Smooth muscle cell (in vitro differentiated cells): Measurements from ENCODE around the gene STUM. TPM values are rescaled to one million over a fixed set of nuclear protein-coding genes. Genes with fewer than 3 reads are reported as not detected.
A peak's percentile ranks its signal among the peaks of the same experiment; 100 is the strongest.

Experiments used
- DNase-seq: peaks from one replicate; lab custom pipeline; 2025; ENCODE audit not compliant: unreplicated experiment; lab: John Stamatoyannopoulos, UW
- H2AFZ ChIP-seq: fragments of 200-600 bp; sonication (generic); 2 replicates; pipeline ENCODE4 v1.6.0; 2016; ENCODE audit warnings: antibody characterized with exemption, low read depth, mild to moderate bottlenecking
- H3F3A ChIP-seq: fragments of 200-600 bp; sonication (generic); 2 replicates; pipeline ENCODE4 v1.6.0; 2017; ENCODE audit warnings: antibody characterized with exemption, low read depth
- H3K27ac ChIP-seq: fragments of 200-600 bp; sonication (generic); 2 replicates; pipeline ENCODE4 v1.5.1; 2016; ENCODE audit warnings: low read depth, mild to moderate bottlenecking
- H3K27me3 ChIP-seq: fragments of 200-600 bp; sonication (generic); 2 replicates; pipeline ENCODE4 v1.6.1; 2016; ENCODE audit warnings: low read depth, mild to moderate bottlenecking
- H3K36me3 ChIP-seq: fragments of 200-600 bp; sonication (generic); 2 replicates; pipeline ENCODE4 v1.5.1; 2016; ENCODE audit warnings: low read depth
- H3K4me1 ChIP-seq: fragments of 200-600 bp; sonication (generic); 2 replicates; pipeline ENCODE4 v1.5.1; 2016; ENCODE audit warnings: low read depth
- H3K4me2 ChIP-seq: fragments of 200-600 bp; sonication (generic); 2 replicates; pipeline ENCODE4 v1.6.0; 2016; ENCODE audit warnings: mild to moderate bottlenecking
- H3K4me3 ChIP-seq: fragments of 200-600 bp; sonication (generic); 2 replicates; pipeline ENCODE4 v1.5.1; 2016; ENCODE audit warnings: mild to moderate bottlenecking
- H3K79me2 ChIP-seq: fragments of 200-600 bp; sonication (generic); 2 replicates; pipeline ENCODE4 v1.6.0; 2016; ENCODE audit warnings: low read depth, mild to moderate bottlenecking
- H3K9ac ChIP-seq: fragments of 200-600 bp; sonication (generic); 2 replicates; pipeline ENCODE4 v1.6.0; 2016; ENCODE audit warnings: low read depth
- H3K9me3 ChIP-seq: fragments of 200-600 bp; sonication (generic); replicated peaks from 2 replicates; pipeline ENCODE4 v1.5.1; 2016; ENCODE audit warnings: low read depth
- H4K20me1 ChIP-seq: fragments of 200-600 bp; sonication (generic); 2 replicates; pipeline ENCODE4 v1.6.0; 2016; ENCODE audit warnings: low read depth
- CTCF ChIP-seq: fragments of 200-600 bp; sonication (generic); IDR thresholded peaks from 2 replicates; pipeline ENCODE4 v1.5.1; 2017; ENCODE audit warnings: borderline replicate concordance, mild to moderate bottlenecking, antibody characterized with exemption; ENCODE audit not compliant: insufficient read depth, poor library complexity, severe bottlenecking
- WGBS: methylation state at CpG from one replicate; pipeline ENCODE4 v1.1.7; 2016; ENCODE audit warnings: low lambda C conversion rate; 5-methylcytosine and 5-hydroxymethylcytosine counted together
- polyA plus RNA-seq: library from polyadenylated mRNA; unstranded; fragments of >200 nt; fragmentation: Nextera tagmentation; extraction: Ambion mirVana; gene quantifications from 2 replicates; pipeline ENCODE4 v1.2.1, GENCODE V29; 2016
- total RNA-seq: library from RNA; depleted of rRNA; stranded (reverse); fragments of >200 nt; gene quantifications from 2 replicates; pipeline ENCODE4 v1.2.3, GENCODE V29; 2014

Gene STUM
- total and polyA plus RNA-seq, 2 experiments from 2014 or later, result 0.04 TPM; not detected in 1

GRCh38 chr1:226634166-226634588 lies 85.6 kb downstream of the STUM start:
- Histone ChIP-seq H3K4me1 (no peaks in the 10 kb centered on the region), H3K4me3 (no peak overlapping the region), H2AFZ (no peak overlapping the region), H4K20me1 (no peaks in the 10 kb centered on the region), H3K9me3 (no peaks in the 10 kb centered on the region), H3F3A (no peaks in the 10 kb centered on the region), H3K27me3 (no peaks in the 10 kb centered on the region), H3K36me3 (no peaks in the 10 kb centered on the region), H3K27ac (no peak overlapping the region), H3K4me2 (no peak overlapping the region), H3K79me2 (no peaks in the 10 kb centered on the region), H3K9ac (no peak overlapping the region)
- WGBS, result 15% methylated on average over 6 of the region's 6 CpGs
- peak; percentile 98 for TF ChIP-seq CTCF
- peak; percentile 50 for DNase-seq

DNA sequence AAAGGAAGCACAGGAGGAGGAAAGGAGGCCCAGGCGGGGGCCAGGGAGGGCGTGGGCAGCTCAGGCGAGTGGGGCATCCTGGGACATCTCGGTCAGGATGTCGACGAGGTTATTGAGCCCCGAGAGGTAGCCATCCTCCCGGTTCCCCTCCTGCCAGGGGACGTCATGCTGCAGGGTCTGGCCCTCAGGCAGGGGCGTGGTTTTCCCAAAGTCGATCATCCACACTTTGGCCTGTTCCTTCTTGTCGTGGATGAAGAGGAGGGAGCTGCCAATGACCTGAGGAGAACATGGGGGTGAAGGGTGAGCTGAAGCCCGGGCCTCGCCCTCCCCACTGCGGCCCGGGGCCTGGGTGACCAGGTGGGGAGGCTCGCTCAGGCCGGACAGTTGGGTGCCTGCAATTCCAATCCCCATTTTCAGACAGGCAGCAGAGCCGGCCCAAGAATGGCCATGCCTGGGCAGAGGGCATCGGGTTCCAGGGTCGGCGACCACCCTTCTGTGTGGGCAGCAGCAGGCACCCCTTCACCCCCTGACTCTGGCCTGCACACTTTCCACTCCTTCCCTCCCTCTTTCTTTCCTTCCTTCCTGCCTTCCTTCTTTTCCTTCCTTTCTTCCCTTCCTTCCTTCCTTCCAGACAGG lies 86.2 kb downstream of the STUM start:
- H3K4me1 ChIP-seq, result no peaks in the 10 kb centered on the region
- no peak overlapping the region for H2AFZ ChIP-seq
- WGBS, result 88% methylated on average over 19 of the region's 22 CpGs
- TF ChIP-seq CTCF, result no peak
- no peaks in the 10 kb centered on the region for H3K79me2 ChIP-seq
- H3K27ac ChIP-seq, result no peak overlapping the region
- DNase-seq, result no peak
- H3K9ac ChIP-seq, result no peak overlapping the region
- no peaks in the 10 kb centered on the region for H4K20me1 ChIP-seq
- no peaks in the 10 kb centered on the region for H3F3A ChIP-seq
- H3K36me3 ChIP-seq, result no peaks in the 10 kb centered on the region
- no peaks in the 10 kb centered on the region for H3K9me3 ChIP-seq
- H3K4me3 ChIP-seq, result no peak overlapping the region
- no peaks in the 10 kb centered on the region for H3K27me3 ChIP-seq
- no peak overlapping the region for H3K4me2 ChIP-seq

DNA sequence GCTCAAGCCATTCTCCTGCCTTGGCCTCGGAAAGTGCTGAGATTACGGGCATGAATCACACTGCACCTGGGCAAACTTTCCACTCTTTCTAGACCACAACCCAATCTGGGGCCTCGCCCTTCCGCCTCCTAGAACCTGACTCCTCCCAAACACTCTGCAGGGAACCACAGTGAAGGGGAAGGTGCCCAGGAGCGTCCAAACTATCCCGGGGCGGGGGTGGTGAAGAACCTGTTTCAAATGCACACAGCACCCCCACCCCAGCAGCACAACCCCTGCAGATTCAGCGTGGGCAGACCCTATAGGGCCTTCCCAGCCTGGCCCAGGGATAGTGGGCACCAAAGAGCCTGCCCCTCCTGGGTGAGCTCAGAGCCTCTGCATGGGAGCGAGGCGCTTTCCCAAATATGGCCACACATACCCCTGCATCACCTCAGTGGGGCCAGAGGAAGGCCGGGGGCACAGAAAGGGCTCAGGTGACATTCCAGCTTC lies 86.9 kb downstream of the STUM start:
- Histone ChIP-seq H3K4me3 (no peak overlapping the region), H3K36me3 (no peaks in the 10 kb centered on the region), H3K9ac (no peak overlapping the region), H3K27me3 (no peaks in the 10 kb centered on the region), H4K20me1 (no peaks in the 10 kb centered on the region), H2AFZ (no peak overlapping the region), H3F3A (no peaks in the 10 kb centered on the region), H3K79me2 (no peaks in the 10 kb centered on the region), H3K4me2 (no peak overlapping the region), H3K4me1 (no peaks in the 10 kb centered on the region), H3K27ac (no peak overlapping the region), H3K9me3 (no peaks in the 10 kb centered on the region)
- 88% methylated on average over 11 of the region's 11 CpGs for WGBS
- TF ChIP-seq CTCF, result no peak
- DNase-seq, result no peak

GRCh38 chr1:226636847-226637096 lies 88.2 kb downstream of the STUM start:
- Histone ChIP-seq H3K4me1 (no peaks in the 10 kb centered on the region), H3K36me3 (no peaks in the 10 kb centered on the region), H3K9me3 (no peaks in the 10 kb centered on the region), H3K4me3 (no peak overlapping the region), H3K79me2 (no peaks in the 10 kb centered on the region), H4K20me1 (no peaks in the 10 kb centered on the region), H3F3A (no peaks in the 10 kb centered on the region), H3K27me3 (no peaks in the 10 kb centered on the region), H3K27ac (no peak overlapping the region), H3K9ac (no peak overlapping the region), H3K4me2 (no peak overlapping the region), H2AFZ (no peak overlapping the region)
- WGBS, result 81% methylated on average over 1 of the region's 1 CpG
- TF ChIP-seq CTCF, result no peak
- no peak for DNase-seq
